SW480 (cell line): ENCODE data around the gene PARP14.
A peak's percentile ranks its signal among the peaks of the same experiment; 100 is the strongest.
"Not testable (repeated sequence)": the region's sequence is repeated elsewhere in the genome, so short reads cannot be mapped to it uniquely, and the experiment has no call there.

Experiments used
- DNase-seq: peaks from one replicate; pipeline ENCODE4 v3.0.0-alpha.2; 2016; ENCODE audit warnings: low spot score

PARP14 gene

GRCh38 chr3:122727294-122727693 is 46.7 kb downstream of the PARP14 start:
- DNase-seq: no peak

DNA sequence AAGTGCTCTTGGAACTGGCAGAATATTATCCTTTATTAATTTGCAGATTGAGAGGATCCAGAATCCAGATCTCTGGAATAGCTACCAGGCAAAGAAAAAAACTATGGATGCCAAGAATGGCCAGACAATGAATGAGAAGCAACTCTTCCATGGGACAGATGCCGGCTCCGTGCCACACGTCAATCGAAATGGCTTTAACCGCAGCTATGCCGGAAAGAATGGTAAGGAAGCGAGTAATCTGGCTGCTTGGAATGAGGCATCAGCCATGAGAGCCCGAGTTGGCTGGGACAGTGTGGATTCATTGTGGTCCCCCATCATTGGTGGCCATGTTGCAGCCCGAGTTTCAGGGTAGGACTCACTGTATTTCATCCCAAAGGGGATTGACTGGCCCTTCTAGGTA is 47.1 kb downstream of the PARP14 start:
- DNase-seq: no peak

DNA sequence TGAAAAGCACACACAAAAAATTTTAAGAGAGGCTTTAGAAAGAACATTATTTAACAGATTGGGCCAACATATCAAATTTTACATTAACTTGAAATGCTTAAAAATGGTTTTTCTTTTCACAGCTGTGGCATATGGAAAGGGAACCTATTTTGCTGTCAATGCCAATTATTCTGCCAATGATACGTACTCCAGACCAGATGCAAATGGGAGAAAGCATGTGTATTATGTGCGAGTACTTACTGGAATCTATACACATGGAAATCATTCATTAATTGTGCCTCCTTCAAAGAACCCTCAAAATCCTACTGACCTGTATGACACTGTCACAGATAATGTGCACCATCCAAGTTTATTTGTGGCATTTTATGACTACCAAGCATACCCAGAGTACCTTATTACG is 47.5 kb downstream of the PARP14 start:
- DNase-seq: no peak

DNA sequence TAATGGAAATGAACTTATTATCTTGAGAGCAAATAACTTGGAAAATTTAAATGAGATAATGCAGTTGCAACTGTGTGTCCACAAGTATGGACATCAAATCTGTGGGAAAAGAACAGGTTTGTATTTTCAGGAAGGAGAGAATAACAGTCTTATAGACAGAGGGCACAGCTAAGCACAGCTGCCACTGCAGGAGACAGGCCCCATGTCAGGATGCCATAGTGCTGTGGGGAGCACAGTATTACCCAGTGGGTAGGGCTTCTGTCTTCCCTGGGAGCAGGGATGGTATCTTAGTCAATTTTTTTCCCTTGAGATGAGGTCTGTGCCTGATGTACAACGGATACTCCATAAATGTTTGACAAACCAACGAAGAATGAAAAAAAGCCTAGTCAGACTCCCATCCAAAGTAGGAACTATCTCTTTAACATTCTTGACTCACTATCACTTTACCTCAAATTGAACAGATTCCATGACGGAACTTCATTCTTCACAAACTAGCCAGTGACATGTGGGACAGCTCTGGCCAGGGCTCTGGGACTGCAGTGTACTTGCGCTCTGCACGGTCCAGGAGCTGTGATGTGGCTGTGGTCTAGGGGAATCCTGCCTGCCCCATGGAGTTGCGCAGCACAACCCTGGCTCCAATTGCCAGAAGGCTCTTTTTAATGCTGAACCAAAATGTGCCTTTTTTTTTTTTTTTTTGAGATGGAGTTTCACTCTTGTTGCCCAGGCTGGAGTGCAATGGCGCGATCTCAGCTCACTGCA is 48.3 kb downstream of the PARP14 start:
- DNase-seq: no peak

- no peak for DNase-seq
These were observed 49.6 kb downstream of the PARP14 start for GRCh38 chr3:122730240-122730639.

- DNase-seq: not testable (repeated sequence)
These were observed 52.3 kb downstream of the PARP14 start for GRCh38 chr3:122732682-122733525.

- DNase-seq: no peak
These were observed 58.5 kb downstream of the PARP14 start for GRCh38 chr3:122739172-122739571.

GRCh38 chr3:122742234-122742633 is 61.6 kb downstream of the PARP14 start:
- DNase-seq: no peak

- no peak for DNase-seq
These were observed 63.0 kb downstream of the PARP14 start for GRCh38 chr3:122743581-122744120.

- no peak for DNase-seq
These were observed 64.9 kb downstream of the PARP14 start for GRCh38 chr3:122745369-122746021.

DNA sequence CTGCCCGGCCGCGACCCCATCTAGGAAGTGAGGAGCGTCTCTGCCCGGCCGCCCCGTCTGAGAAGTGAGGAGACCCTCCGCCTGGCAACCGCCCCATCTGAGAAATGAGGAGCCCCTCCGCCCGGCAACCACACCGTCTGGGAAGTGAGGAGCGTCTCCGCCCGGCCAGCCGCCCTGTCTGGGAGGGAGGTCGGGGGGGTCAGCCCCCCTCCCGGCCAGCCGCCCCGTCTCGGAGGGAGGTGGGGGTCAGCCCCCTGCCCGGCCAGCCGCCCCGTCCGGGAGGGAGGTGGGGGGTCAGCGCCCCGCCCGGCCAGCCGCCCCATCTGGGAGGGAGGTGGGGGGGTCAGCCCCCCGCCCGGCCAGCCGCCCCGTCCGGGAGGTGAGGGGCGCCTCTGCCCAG is 66.7 kb downstream of the PARP14 start:
- not testable (repeated sequence) for DNase-seq

DNA sequence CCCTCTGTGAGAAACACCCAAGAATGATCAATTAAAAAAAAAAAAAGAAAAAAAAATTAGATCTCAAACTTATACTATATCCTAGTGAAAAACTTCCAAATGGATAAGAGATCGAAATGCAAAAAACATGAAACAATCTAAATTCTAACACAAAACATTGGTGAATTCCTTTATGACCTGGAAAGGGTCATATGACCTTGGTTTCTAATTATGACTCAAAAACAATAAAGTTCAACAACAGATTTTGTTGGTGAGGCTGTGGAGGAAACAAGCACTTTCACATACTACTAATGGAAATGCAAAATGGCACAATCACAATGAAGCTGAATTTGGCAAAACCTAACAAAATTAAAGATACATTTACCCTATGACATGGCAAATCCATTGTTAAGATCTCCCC is 67.7 kb downstream of the PARP14 start:
- DNase-seq: no peak

DNA sequence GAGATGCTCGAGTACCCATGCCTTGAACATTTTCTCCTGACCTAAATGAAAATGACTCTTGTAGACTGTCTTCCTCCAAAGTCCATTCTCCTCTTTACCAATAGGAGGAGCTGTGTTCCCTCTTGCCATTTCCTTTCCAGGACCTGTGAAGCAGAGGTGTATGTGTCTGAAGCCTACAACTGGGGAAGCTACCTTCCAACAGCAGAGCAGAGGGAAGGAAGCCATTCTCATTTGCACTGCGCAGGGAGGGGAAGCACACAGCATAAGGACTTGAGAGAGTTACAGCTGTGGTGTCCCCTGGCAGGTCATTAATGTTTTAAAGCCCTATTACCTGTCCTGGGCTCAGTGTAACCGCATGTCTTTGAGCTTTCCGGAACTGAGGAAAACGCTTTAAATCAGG is 74.3 kb downstream of the PARP14 start:
- DNase-seq: peak; percentile 53

GRCh38 chr3:122755491-122755890 is 74.9 kb downstream of the PARP14 start:
- no peak for DNase-seq

GRCh38 chr3:122758877-122759560 is 78.4 kb downstream of the PARP14 start:
- DNase-seq: no peak

- no peak for DNase-seq
These were observed 80.0 kb downstream of the PARP14 start for GRCh38 chr3:122760453-122761271.

DNA sequence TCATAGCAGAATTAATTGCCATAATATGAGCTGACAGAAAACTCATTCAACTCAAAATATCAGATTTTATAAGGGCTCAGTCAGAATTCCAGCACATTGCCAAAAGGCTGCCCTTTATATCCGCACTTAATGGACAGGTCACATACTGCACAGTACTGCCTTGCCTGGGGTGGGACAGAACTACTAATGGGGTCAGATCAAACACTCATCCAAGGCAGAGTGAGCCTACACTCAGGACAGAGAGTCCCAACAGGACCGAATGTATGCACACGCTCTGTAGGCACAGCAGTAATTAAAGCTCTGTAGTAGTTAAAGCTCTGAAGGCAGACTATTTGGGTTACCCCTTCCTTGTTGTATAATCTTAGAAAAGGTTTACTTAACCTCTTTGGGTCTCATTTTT is 85.8 kb downstream of the PARP14 start:
- DNase-seq: no peak

DNA sequence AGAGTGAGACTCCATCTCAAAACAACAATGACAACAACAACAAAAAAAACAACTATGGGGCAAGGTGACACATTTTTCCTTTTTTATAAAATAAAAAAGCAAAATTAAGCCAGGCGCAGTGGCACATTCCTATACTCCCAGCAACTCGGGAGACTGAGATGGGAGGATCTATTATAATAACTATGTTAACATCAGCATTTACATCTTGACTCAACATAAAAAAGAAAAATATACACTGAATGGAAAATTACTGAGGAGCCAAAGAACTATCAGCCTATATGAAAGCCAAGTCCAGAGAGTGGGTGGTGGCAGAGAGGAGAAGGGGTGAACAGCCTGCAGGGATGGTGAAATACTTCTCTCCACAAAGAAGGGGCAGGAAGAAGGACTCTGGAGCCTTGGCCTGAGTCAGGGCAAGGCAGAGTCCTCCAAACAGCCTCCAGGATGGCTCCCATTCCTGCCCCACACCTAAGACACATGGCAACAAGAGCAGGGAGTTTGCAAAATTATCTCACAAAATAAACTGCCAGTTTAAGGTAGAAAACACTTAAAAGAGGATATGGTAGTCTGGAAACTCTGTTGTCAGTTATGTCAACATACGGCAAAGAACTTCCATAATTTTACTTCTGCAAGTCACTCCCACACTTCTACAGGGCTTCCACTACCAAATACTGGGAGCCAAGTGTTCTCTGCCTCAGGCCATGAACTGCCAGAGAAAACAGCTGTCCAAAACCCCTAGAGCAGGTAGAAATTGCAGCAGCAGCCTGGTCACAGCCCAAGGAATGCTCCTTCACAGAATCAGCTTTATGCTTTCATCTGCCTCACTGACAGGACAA is 87.1 kb downstream of the PARP14 start:
- no peak for DNase-seq

DNA sequence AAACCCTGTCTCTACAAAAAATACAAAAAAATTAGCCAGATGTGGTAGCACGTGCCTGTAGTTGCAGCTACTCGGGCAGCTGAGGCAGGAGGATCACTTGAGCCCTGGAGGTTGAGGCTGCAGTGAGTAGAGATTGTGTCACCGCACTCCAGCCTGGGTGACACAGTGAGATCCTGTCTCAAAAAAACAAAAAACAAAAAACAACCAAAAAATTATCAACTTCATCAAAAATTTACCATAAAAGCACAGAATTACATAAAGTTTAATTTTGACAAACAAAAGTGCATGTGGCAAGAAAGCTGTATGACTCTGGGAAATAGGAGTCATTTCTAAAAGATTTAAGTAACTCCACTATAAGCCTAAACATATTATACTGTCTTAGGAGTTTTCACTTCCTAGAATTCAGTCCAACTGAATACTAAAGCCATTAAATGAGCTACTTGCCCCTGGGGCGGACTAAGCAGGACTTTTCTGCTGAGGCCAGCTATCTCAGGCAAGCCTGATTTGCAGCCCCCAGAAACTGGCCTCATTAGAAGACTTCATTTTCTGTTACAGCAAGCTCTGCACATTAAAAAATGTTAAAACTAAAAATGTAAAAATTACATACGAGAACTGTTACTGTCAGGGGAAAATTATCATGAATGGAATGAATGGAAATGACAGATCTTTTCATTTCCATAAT is 90.0 kb downstream of the PARP14 start:
- no peak for DNase-seq

DNA sequence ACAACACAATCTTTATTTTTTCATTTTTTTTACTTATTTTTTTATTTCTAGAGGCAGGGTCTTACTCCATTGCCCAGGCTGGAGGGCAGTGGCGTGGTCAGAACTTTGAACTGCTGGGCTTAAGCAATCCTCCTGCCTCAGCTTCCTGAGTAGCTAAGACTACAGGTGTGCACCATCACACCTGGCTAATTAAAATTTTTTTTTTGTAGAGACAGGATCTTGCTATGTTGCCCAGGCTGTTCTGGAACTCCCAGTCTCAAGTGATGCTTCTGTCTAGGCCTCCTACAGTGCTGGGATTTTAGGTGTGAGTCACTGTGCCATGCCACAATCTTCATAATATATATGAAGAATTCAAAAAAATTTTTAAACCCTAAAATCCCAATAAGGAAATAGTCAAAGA is 92.2 kb downstream of the PARP14 start:
- no peak for DNase-seq
